ENCODE results near the gene ZNF414.

Gene ZNF414

GRCh38 chr19:8489561-8490394 lies 24.2 kb downstream of the ZNF414 start:
- DNase-seq = no peak

- no peak for DNase-seq
These were observed 25.6 kb downstream of the ZNF414 start for GRCh38 chr19:8488365-8488764.

- DNase-seq = peak; percentile 36 to 47
These were observed 26.7 kb downstream of the ZNF414 start for GRCh38 chr19:8487137-8487851.

GRCh38 chr19:8486661-8487136 lies 27.3 kb downstream of the ZNF414 start:
- no peak for DNase-seq

GRCh38 chr19:8485561-8486371 lies 28.2 kb downstream of the ZNF414 start:
- no peak for DNase-seq

GRCh38 chr19:8484331-8484894 lies 29.6 kb downstream of the ZNF414 start:
- no peak for DNase-seq

- DNase-seq = no peak
These were observed 30.8 kb downstream of the ZNF414 start for GRCh38 chr19:8483165-8483564.

- DNase-seq = no peak
These were observed 31.3 kb downstream of the ZNF414 start for GRCh38 chr19:8482696-8483095.

- no peak for DNase-seq
These were observed 32.4 kb downstream of the ZNF414 start for GRCh38 chr19:8481616-8482015.

- no peak for DNase-seq
These were observed 32.8 kb downstream of the ZNF414 start for GRCh38 chr19:8481201-8481600.

GRCh38 chr19:8478598-8478997 lies 35.4 kb downstream of the ZNF414 start:
- DNase-seq = no peak

GRCh38 chr19:8477889-8478288 lies 36.1 kb downstream of the ZNF414 start:
- DNase-seq = no peak

GRCh38 chr19:8476524-8476923 lies 37.4 kb downstream of the ZNF414 start:
- DNase-seq = no peak

- DNase-seq = no peak
These were observed 39.0 kb downstream of the ZNF414 start for GRCh38 chr19:8475005-8475404.

- DNase-seq = no peak
These were observed 40.1 kb downstream of the ZNF414 start for GRCh38 chr19:8473648-8474476.

GRCh38 chr19:8469613-8470368 lies 44.2 kb downstream of the ZNF414 start:
- no peak for DNase-seq

GRCh38 chr19:8468761-8469373 lies 45.1 kb downstream of the ZNF414 start:
- DNase-seq = no peak

- no peak for DNase-seq
These were observed 45.8 kb downstream of the ZNF414 start for GRCh38 chr19:8468124-8468523.

- no peak for DNase-seq
These were observed 47.9 kb downstream of the ZNF414 start for GRCh38 chr19:8466018-8466417.

- no peak for DNase-seq
These were observed 50.6 kb downstream of the ZNF414 start for GRCh38 chr19:8463365-8463764.

GRCh38 chr19:8462571-8462970 lies 51.4 kb downstream of the ZNF414 start:
- no peak for DNase-seq

All from activated CD4-positive, alpha-beta T cell treated with anti-CD3 and anti-CD28 coated beads, Interleukin-2, amount 50 U/mL, for 4 hours (primary cell).